Mucosa of gallbladder (tissue), 1 donor: Measurements from ENCODE around the gene CD84. TPM values are rescaled to one million over a fixed set of nuclear protein-coding genes. Genes with fewer than 3 reads are reported as not detected.
"Not testable (repeated sequence)": the region's sequence is repeated elsewhere in the genome, so short reads cannot be mapped to it uniquely, and the experiment has no call there.

Source experiments
- DNase-seq: peaks from one replicate; pipeline ENCODE4 v3.0.0-alpha.2; 2020; ENCODE audit warnings: low spot score
- total RNA-seq: library from RNA; stranded (reverse); gene quantifications from one replicate; pipeline ENCODE4 v1.2.1, GENCODE V29; 2021
- donor health status: DM: no; HTN: no; CAD: no.

CD84 gene, protein sequence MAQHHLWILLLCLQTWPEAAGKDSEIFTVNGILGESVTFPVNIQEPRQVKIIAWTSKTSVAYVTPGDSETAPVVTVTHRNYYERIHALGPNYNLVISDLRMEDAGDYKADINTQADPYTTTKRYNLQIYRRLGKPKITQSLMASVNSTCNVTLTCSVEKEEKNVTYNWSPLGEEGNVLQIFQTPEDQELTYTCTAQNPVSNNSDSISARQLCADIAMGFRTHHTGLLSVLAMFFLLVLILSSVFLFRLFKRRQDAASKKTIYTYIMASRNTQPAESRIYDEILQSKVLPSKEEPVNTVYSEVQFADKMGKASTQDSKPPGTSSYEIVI
- total RNA-seq: 11.9 TPM

DNA sequence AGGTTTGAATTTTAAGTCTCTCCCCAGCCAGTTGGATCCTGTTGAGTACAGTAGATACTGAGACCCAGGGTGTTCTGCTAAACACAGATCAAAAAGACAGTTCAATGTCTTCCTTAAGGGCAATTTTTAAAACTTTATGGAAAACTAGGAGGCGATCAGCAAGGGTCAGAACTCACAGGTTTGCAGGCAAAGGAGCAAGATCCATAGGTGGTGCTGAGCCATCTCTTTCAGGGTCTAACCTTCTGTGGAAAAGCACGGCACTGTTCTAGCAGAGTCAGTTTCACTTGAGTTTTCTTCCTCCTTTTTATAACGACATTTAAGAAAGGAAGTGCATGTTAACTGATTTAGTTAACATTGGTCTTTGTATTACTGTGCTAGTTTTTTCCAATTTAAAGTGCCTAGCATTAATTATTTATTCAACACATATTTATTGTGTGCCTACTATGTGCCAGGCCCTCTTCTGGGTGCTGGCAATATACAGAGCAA is at the start of gene CD84:
CD84 (minus strand) TSS at position 281 of the 486 bp plus-strand sequence; CDS start at position 222, 59 bp downstream.
- no peak for DNase-seq

DNA sequence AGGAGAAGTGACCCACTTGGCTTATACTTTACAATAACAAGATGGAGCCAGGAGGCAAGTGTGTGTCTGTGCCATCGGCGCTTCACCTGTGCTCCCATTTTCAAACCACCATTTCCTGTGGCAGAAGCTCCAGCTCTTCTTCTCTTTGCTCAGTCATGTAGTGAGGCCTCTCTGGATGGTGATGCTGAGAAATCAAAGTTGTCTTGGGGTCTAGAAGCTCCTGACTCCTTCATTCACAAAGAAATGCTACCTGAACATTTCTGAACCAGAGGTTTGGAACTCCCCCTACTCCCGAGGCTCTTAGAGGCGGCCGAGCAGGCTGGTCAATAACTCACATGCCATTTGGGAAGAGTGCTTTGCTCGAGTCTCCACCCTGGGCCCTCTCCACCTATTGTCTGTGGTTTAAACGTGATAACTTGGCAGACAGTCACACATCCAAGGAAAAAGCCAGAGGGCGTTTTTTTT is 49.5 kb upstream of the CD84 start:
- no peak for DNase-seq

DNA sequence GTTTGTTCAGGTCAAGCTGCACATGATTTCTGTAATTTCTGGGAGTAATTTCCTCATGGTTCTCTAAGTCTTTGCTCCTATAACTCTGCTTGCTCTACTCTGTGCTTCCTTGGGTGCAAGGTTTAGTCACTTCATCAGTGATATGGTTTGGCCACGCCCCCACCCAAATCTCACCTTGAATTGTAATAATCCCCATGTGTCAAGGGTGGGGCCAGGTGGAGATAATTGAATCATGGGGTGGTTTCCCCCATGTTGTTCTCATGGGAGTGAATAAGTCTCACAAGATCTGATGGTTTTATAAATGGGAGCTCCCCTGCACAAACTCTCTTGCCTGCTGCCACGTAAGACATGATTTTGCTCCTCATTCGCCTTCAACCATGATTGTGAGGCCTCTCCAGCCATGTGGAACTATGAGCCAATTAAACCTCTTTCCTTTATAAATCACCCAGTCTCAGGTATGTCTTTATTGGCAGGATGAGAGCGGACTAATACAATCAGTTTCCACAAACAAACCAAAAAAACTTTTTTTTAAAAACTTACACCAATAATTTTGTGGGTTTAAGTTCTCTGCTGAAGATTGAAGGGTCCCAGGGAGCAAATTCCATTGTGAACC is 48.5 kb upstream of the CD84 start:
- not testable (repeated sequence) for DNase-seq

DNA sequence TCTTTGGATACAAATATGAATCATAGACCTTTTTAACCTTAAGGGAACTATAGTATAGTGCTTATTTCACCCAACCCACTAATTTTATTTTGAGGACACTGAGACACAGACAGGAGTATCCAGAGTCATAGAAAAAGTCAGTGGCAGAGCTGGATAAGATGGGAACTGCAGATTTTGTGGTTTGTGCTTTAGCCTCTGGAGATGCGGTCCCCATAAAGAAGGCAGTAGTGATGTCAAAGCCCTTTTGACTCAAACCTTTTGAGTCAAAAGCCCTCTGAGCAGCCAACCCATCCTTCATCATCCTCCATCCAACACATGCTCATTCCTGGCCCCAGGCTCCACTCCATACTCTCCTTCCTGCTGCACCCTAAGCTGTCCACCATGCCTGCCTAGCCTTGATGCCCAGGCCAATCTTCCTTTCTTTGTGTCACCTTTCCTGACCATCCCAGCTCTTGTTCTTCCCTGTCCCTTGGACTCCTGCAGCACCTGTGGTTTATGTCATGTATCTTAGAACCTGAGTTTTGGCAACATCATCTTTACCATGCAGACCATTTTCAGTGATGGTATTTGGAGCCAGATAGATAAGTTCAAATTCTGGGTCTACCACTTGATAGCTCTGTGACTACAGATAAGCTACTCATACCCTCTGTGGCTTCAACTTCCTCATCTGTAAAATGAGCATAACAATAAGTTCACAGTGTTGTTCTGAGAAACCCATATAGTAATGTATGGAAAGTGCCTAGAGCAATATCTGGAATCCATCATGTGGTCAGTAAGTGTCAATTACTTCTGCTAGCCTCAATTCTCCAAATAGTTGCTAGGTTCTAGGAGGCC is 47.4 kb upstream of the CD84 start:
- no peak for DNase-seq

DNA sequence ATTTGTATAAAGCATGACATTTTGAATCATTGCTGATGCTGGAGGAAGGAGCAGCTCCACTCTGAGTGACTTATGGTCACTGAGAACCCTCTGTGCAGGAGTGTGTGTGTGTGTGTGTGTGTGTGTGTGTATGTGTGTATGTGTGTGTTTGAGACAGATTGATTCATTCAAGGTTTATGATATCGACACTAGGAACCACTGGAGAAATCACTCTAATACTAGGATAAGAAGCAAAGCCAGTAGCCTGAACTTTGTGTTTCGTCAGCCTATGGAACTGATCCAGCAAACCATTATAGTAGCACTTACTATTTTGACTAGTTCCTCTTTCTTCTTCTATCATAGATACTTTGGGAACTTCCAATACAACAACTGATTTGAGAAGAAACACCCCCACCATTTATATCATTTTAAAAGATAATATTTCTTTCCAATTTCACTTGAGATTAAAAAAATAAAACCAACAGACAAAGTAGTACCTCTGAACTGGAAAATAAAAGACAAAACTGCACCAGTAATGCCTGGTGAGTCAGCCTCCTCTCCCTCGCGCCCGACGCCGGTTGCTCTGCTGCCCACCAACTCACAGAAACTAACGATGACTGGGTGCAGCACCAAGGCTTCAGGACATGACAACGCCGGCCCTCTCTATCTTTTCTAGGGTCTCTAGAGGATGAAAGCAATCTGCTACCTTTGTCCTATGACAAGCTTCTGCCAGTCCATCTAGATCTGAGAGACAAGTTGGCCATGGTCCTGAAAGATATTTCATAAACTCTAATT is 46.6 kb upstream of the CD84 start:
- DNase-seq: no peak

DNA sequence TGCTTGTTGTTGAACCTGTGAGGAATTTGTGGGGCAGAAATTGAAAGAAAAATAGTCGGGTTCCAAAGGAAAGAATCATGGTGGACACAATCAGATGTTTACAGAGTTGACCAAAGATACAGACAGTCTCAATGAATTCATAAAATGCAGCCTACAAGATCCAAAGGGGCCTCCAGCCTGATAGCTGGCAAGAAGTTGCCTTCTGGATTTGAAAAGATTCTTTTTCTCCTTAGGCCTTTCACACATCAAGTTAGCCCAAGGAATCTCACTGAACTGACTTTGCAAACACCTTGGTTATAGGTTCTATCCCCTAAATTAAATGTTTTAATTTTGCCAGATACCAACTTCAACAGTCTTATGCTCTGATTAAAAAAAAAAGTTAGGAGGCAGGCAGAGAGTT is 46.0 kb upstream of the CD84 start:
- no peak for DNase-seq

DNA sequence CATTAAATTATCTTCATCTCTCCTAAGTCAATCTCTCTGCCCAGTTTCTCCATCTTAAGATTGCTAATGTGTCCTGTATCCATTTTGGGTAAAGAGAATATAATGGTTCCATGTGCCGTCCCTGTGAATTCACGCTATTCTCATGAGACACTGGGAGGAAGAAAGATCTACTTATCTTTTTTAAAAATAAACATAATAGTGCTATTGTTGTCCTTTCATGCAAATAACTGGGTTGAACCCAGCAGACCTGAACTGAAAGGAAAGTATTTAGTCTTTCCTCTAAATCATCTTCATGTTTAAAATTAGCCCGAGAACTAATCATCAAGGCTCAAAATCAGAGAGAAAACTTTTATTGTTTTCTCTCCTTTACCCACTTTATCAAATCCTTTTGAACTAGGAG is 45.2 kb upstream of the CD84 start:
- DNase-seq: no peak

DNA sequence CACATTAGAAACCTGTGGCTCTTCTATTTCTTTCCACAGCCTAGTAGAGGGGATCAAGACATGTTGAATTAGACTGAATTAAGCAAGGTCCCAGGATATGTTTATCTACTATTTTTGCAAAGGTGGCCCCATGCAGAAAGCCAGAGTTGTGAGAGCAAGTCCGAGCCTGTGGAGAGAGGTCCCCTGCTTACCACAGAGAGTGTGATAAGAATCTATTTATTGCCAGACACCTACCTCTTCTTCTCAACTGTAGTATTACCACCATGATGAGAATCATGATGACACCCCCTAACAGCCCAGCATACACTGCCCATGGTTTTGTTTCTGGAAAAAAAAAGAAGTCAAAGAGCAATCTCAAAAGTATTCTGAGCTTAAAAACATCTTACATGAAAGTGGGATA is 44.6 kb upstream of the CD84 start:
- no peak for DNase-seq

DNA sequence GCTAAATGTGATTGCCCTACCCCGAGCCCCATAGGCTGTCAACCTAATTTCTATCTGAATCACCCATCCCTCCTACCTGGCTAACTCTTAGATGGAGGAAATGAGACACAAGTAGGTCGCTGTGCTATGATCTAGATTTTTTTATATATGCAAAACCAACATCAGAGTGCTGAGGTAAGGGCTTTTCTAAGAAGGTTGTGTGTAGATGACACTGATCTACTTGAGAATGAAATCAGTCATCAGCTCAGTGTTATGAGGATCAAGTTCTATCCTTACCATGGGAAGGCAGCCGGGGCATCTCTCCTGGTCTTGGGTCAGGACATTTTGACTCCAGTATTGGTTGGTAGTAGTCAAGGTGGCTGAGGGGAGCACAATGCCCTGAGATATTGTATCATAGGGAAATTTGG is 43.9 kb upstream of the CD84 start:
- DNase-seq: no peak

DNA sequence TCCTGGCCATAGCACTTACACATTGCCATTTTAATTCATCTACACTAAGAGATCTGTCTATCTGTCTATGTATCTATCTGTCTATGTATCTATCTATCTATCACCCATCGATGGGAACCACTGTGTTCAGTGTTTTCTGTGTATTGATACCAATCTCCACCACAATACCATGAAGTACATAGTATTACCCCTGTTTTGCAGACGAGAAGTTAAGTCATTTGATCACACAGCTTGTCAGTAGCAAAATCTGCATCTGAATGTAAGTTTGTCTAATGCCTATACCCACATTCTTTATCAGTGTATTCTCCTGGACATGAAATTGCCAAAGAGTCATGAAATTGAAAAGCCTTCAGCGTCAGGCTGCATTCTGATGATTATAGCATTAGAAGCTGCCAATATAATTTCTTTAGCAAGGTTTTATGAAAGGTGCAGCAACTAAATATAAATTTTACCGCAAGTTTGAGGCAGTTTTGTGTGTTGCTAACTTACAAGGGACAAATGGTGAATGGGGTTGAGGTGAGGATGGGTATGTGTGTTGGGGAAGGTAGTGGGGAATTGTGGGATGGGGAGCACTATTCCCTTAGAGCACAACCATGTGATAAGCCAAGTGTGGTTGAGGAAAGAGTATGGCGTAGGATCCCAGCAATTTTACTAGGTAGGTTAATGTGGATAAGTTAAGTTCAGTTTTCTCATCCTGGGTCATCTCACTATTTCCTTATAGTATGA is 43.4 kb upstream of the CD84 start:
- DNase-seq: no peak

DNA sequence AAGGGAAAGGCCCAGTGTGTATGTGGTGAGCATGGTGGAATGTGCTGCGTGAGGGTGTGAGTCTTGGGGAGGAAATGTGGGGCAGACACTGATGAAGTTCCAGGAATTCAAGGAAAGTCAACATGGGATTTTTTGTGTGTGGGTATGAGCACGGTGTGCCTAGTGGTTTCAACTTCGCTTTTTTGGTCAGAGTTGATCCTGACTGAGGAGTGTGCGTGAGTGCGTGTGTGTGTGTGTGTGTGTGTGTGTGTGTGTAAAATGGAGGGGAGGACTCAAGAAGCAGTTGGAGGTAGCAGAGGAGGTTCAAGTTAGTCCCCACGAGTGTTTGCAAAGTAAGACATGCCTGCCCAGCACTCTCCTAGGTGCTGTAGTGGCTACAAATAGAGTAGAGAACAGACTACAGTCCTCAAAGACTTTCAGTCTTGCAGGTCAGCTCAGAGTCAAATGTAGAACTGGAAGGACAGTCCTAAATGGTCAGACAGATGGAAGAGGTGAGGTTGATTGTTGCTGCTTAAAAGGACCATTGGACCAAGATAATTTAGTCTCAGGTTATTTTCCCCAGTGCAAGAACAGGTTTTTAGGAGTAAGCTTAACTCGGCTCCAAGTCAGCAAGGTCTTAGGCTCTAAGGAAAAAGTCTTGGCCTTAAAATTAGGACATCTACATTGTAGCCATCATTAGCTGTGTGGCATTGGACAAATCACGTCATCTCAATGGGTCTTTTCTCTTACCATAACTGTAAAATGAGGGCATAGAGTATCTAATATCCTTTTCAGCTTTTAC is 42.5 kb upstream of the CD84 start:
- DNase-seq: no peak

DNA sequence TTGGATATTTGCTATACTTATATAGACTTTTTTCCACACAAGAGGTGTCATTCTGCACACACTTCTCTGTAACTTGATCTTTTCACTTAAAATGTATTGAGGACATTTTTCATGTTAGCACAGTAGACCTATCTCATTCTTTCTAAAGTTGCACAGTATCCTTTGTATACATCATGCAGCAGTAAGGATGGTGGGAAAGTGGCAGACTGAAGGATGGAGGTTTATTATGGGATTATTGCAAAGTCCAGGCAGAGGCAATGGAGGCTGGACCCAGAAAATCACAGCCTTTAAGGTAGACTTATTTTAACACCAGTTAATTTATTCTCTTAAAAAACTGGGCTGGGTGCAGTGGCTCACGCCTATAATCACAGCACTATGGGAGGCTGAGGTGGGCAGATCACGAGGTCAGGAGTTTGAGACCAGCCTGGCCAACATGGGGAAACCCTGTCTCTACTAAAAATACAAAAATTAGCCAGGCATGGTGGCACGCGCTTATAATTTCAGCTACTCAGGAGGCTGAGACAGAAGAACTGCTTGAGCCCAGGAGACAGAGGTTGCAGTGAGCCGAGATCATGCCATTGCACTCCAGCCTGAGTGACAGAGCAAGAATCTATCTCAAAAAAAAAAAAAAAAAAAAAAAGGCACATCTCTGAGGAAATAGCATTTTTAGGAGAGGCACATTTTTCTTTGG is 41.8 kb upstream of the CD84 start:
- DNase-seq: no peak

DNA sequence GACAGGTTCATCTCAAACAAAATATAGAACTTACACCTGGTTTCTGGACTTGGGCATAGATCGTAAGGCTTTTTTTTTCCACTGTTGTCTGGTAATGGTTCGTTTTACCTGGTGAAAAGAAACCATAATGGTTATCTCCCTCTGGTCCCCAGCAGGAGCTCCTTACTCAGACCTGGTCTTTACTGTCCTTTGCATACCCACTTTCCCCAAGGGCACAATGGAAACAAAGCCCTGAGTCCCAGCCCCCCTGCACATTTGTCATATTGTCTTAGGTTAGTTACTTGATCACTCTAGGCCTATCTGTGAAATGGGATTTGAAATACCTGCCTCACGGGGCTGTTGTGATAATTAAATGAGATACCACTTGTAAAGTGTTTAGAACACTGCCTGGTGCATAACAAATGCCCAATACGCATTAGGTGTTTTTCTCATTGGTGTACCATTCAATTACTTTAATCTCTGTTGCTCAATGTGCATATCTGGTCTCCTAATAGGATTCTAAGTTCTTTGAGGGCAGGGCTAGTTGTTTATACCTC is 40.5 kb upstream of the CD84 start:
- DNase-seq: no peak

DNA sequence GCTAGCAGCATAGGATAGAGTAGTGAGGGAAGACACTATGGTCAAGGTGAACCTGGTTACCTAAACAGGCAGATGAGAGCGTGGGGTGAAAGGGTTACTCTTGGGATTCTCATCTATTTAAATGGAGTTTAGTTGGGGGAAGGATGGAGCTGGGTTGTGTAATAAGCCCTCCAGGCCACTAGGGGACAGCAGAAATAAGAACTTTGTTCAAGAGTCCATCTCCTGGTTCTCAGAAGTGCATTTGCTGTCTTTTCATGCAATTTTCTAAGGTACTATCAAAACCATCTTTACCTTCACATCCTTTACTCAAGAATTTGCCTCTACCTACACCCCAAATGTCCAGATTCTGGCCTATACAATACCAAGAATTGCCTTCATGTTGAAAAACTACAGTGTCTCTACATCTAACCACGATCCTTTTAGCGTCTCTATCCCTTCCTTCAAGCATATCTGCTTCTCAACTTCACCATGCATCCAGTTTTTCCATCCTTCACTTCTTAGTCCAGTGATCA is 39.5 kb upstream of the CD84 start:
- no peak for DNase-seq

DNA sequence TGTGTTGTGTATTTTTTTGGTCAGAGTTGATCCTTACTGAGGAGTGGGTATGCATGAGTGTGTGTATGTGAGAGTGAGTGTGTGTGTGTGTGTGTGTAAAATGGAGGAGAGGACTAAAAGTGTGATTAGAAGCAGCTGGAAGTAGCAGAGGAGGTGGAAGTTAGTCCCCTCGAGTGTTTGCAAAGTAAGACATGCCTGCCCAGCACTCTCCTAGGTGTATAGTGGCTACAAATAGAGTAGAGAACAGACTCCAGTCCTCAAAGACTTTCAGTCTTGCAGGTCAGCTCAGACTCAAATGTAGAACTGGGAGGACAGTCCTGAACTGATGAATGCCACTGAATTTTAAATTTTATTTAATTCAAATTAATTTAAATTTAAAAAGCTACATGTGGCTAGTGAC is 39.0 kb upstream of the CD84 start:
- DNase-seq: no peak

DNA sequence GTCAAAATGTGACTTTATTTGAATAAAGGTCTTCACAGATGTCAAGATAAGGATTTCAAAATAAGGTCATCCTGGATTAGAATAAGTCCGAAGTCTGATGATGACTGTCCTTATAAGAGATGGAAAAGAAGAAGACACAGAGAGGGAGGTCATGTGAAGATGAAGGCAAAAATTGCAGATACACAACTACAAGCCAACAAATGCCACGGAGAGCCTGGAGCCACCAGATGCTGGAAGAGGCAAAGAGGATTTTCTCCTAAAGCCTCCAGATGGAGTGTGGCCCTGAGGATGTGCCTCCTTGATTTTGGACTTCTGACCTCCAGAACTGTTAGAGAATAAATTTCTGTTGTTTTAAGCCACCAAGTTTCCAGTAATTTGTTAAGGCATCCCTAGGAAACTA is 36.4 kb upstream of the CD84 start:
- no peak for DNase-seq

DNA sequence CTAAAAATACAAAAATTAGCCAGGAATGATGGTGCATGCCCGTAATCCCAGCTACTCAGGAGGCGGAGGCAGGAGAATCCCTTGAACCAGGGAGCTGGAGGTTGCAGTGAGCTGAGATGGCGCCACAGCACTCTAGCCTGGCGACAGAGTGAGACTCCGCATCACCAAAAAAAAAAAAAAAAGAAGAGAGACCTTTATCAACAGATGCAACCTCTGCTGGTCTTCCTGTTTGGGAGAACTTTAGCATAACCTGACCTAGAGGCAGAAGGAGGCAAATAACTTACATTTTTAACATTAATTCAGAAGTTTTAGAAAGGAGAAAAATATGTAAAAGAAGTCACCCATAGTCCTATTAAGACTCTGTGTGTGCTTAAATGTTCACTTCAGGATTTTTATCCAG is 35.1 kb upstream of the CD84 start:
- no peak for DNase-seq

DNA sequence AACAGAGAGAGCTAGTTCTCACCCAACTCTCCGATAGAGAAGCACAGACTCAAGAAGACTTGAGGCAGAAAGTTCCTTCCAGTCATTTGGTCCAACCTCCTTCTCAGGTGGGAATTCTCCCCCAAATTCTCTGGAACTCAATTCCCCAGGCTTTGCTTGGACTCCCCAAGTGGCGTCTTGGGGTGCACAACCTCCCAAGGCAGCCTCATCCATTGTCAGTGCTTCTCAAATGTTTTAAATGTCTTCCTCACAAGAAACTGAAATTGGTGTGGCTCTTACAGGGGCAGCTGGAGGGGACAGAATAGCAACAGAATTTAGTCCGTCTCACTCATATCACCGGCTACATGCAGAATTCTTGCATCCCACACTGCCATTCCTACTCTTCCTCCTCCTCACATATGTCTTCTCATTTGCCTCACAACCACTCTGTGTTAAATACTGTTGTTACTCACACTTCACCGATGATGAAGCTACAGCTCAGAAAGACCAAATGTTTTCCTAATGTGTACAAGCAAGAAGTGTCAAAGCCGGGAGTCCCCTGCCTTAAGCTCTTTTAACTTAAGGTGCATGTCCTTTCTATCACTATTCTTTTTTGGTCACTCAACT is 33.4 kb upstream of the CD84 start:
- no peak for DNase-seq
